Neural progenitor cell (in vitro differentiated cells): Measurements from ENCODE around the gene PDE11A.

Source experiments
- CTCF ChIP-seq: fragments of 200-600 bp; sonication (generic); IDR thresholded peaks from 2 replicates; pipeline ENCODE4 v1.5.1; 2017; ENCODE audit warnings: antibody characterized with exemption, mild to moderate bottlenecking
- EZH2 ChIP-seq: fragments of 200-600 bp; sonication (generic); IDR thresholded peaks from 2 replicates; pipeline ENCODE4 v1.6.1; 2017; ENCODE audit warnings: antibody characterized with exemption, mild to moderate bottlenecking, moderate library complexity
- EZH2phosphoT487 ChIP-seq: fragments of 200-600 bp; sonication (generic); IDR thresholded peaks from 2 replicates; pipeline ENCODE4 v1.6.1; 2017; ENCODE audit warnings: antibody characterized with exemption

GRCh38 chr2:178106053-178106452, 33.5 kb upstream of the PDE11A start:
- TF ChIP-seq CTCF = no peak
- no peak for TF ChIP-seq EZH2phosphoT487
- TF ChIP-seq EZH2 = no peak
